ENCODE results near the gene DYRK1A.

The DYRK1A gene

DNA sequence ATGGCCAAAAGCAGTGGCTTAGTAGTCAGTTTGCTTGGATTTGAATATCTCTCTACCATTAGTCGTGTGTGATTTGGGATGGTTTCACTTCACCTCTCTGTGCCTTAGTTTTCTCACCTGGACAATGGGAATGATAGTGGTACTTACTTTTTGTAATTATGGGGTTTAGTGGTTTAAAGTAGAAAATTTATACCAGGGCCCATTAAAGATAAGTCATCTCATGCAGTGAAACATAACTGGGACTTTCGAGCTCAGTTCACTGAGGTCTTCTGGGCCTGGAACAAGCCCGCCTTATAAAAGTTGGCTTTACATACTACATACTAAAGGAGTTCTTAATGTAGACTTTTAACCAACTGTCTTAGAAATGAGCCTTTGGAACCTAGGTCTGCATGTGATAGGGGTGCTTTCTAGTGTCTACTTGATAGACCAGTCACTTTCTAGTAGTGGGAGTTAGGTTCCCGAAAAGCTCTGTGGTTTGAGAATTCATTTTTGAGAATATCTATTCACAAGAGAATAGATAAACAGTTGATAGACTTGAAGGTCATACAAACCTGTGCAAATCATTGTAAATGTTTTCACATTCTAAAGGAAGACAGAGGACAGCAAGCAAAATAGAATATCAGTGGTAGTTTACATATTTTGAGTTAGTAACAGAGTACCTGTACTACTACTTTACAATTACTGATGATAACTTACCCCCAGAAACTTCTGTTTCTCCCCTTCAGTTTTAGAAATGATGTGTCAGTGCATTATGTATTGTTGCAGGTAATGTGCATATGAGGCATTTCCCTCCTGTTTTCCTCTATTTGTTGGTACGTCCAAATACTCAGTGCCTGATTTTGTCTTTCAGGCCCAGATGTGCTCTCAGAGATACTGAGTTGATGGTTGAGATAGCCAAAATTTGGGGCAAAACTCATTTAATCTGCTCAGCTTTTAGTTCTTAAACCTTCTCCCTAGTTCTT is 48.0 kb downstream of the DYRK1A start:
- TF ChIP-seq, protein P1, sequence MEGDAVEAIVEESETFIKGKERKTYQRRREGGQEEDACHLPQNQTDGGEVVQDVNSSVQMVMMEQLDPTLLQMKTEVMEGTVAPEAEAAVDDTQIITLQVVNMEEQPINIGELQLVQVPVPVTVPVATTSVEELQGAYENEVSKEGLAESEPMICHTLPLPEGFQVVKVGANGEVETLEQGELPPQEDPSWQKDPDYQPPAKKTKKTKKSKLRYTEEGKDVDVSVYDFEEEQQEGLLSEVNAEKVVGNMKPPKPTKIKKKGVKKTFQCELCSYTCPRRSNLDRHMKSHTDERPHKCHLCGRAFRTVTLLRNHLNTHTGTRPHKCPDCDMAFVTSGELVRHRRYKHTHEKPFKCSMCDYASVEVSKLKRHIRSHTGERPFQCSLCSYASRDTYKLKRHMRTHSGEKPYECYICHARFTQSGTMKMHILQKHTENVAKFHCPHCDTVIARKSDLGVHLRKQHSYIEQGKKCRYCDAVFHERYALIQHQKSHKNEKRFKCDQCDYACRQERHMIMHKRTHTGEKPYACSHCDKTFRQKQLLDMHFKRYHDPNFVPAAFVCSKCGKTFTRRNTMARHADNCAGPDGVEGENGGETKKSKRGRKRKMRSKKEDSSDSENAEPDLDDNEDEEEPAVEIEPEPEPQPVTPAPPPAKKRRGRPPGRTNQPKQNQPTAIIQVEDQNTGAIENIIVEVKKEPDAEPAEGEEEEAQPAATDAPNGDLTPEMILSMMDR (IDR thresholded peaks at IDR 0.05; ENCODE audit: low read depth, low read length, missing control alignments): no peak
- H3K4me3 ChIP-seq (replicated peaks; ENCODE audit: low read depth, low read length): no peak overlapping the region
- DNase-seq (ENCODE audit: extremely low read depth, low read depth): no peak

DNA sequence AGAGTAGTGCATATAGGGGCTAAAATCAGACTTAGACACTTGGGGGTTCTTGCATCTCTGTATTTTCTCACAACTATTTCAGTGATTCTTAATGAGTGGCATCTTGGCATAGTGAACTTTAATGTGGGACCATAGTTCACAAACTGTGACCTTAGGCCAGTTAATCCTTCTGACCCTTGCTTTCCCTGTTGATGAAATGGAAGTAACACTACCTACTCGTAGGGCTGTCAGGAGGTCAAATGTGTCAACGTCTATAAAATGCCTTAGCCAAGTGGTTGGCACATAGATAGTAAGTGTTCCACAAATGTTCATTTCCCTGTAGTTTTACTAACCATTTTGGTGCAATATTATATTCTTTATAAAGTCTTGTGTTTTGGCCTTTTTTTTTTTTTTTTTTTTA is 49.4 kb downstream of the DYRK1A start:
- DNase-seq (ENCODE audit: extremely low read depth, low read depth): no peak
- no peak overlapping the region for H3K4me3 ChIP-seq (replicated peaks; ENCODE audit: low read depth, low read length)
- TF ChIP-seq, protein P1 (IDR thresholded peaks at IDR 0.05; ENCODE audit: low read depth, low read length, missing control alignments): no peak

DNA sequence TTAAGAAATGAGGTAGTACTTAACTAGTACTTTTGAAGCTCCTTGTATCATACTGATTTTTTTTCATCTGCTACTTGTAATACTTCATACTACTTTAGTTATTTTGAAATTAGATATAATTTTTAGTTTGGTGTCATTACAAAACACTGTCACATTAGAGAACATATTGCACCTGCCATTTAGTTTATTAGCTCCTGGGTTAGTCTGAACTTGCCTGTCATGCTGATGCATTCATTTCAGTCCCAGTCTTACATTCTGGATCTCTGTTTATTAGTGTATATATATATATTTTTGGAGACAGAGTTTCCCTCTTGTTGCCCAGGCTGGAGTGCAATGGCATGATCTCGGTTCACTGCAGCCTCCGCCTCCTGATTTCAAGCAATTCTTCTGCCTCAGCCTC is 50.3 kb downstream of the DYRK1A start:
- no peak overlapping the region for H3K4me3 ChIP-seq (replicated peaks; ENCODE audit: low read depth, low read length)
- DNase-seq (ENCODE audit: extremely low read depth, low read depth): no peak
- TF ChIP-seq, protein P1 (IDR thresholded peaks at IDR 0.05; ENCODE audit: low read depth, low read length, missing control alignments): no peak

DNA sequence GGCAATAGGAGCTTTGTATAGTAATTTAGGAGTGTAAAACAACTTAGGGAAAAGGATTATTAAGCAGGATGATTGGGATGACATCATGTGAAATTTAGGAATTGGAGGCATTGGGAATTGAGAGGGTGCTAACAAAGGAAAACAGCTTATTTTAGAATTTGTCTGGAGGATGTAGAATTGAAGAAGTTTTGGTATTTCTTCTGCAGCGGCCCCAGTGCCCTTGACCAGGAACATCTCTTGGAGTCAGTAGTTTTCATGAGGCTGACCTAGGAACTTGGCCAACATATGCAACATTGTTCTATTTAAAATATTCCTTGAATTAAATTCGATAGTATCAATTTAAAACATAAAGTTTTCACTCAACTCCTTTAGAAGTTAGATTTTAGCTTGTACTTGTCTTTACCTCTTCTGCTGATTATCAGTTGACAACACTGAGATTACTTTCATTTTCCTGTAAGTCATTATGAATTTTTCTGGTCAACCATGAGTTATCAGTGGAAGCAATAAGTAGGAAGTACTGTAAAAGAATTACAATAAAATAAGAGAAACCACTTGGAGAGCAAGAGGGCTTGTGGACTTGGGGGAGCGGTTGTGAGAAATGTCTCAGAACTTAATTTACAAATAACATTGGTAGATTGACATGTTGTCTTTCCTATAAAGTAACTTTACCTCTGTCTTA is 52.8 kb downstream of the DYRK1A start:
- DNase-seq (ENCODE audit: extremely low read depth, low read depth): no peak
- TF ChIP-seq, protein P1 (IDR thresholded peaks at IDR 0.05; ENCODE audit: low read depth, low read length, missing control alignments): no peak
- no peak overlapping the region for H3K4me3 ChIP-seq (replicated peaks; ENCODE audit: low read depth, low read length)

DNA sequence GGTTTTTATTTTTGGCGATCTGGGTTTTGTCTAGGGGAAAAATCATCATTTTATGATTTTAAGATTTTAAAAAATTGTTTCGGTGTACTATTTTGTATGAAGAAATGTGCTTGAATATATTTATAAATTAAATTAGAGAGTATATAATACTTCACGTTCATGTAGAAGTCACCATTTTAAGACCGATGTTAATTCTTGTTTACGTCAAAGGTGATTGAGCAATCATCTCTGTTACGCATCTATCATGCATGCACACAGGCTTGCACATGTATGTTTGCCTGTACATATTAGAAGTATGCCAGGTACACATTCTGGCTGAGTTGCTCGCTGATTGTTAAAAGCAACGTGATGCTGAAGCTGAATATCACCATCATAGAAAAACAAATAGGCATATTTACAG is 54.7 kb downstream of the DYRK1A start:
- H3K4me3 ChIP-seq (replicated peaks; ENCODE audit: low read depth, low read length): no peak overlapping the region
- TF ChIP-seq, protein P1 (IDR thresholded peaks at IDR 0.05; ENCODE audit: low read depth, low read length, missing control alignments): no peak
- DNase-seq (ENCODE audit: extremely low read depth, low read depth): no peak

DNA sequence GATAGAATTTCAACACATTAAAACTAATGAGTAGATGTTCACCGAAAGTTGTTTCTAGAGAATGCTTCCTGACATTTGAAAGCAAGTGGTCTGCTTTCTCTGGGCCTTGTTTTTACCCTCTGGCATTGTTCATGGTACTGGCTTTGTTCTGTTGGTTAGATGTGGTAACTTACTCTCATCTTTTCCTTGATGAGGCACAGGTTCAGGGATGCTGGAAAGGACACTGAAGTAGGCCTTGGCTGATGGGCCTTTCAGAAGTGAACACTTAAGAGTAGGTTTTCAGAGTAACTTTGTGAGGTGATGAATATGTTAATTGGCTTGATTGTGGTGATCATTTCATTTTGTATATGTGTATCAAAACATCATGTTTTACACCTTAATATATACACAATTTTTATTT is 55.8 kb downstream of the DYRK1A start:
- DNase-seq (ENCODE audit: extremely low read depth, low read depth): no peak
- no peak overlapping the region for H3K4me3 ChIP-seq (replicated peaks; ENCODE audit: low read depth, low read length)
- TF ChIP-seq, protein P1 (IDR thresholded peaks at IDR 0.05; ENCODE audit: low read depth, low read length, missing control alignments): no peak
